IMR-90 (cell line): ENCODE data around the gene GRK5. TPM values are rescaled to one million over a fixed set of nuclear protein-coding genes. Genes with fewer than 3 reads are reported as not detected.

Source experiments
- ATAC-seq: fragments of 200-7000 bp; cut with Tn5 transposase; 2 replicates; pipeline ENCODE4 v1.9.1; 2020; ENCODE audit warnings: low read depth, mild to moderate bottlenecking, moderate library complexity
- BruUV-seq: library from RNA; stranded (reverse); fragments of 400-500 nt; replicated peaks from 2 replicates; lab custom pipeline; 2021; lab: Mats Ljungman, UMichigan
- CTCF ChIA-PET: fragments of 300-600 bp; formaldehyde crosslinking; extraction: SDS; loops from one replicate; lab custom pipeline; 2021; ENCODE audit warnings: antibody characterized with exemption; lab: Yijun Ruan, JAX
- POLR2A ChIA-PET: fragments of 300-600 bp; sonication (Branson Sonifier 250); formaldehyde crosslinking; loops from one replicate; lab custom pipeline; 2022; ENCODE audit warnings: antibody characterized with exemption; ENCODE audit not compliant: unreplicated experiment; lab: Charles Lee
- DNase-seq: peaks from one replicate; pipeline ENCODE4 v3.0.0; 2013
- H2AFZ ChIP-seq: replicated peaks from 2 replicates; pipeline ENCODE3; 2013; ENCODE audit warnings: low read length, mild to moderate bottlenecking; ENCODE audit not compliant: poor library complexity
- H2AK5ac ChIP-seq: 2 replicates; pipeline ENCODE4 v1.6.1; 2013; ENCODE audit warnings: low read depth, low read length, inconsistent platforms
- H2AK9ac ChIP-seq: replicated peaks from 2 replicates; pipeline ENCODE3; 2013; ENCODE audit warnings: mild to moderate bottlenecking, low read depth, low read length, moderate library complexity; ENCODE audit not compliant: poor library complexity
- H2BK120ac ChIP-seq: 2 replicates; pipeline ENCODE4 v1.6.1; 2013; ENCODE audit warnings: low read depth, low read length, inconsistent platforms
- H2BK15ac ChIP-seq: 3 replicates; pipeline ENCODE4 v1.6.1; 2013; ENCODE audit warnings: low read depth, low read length, inconsistent platforms
- H2BK20ac ChIP-seq: 2 replicates; pipeline ENCODE4 v1.6.1; 2013; ENCODE audit warnings: low read depth, mild to moderate bottlenecking, inconsistent platforms, low read length, moderate library complexity
- H2BK5ac ChIP-seq: 2 replicates; pipeline ENCODE4 v1.6.1; 2013; ENCODE audit warnings: mild to moderate bottlenecking, low read depth, low read length, inconsistent platforms; ENCODE audit not compliant: poor library complexity, severe bottlenecking
- H3K14ac ChIP-seq: replicated peaks from 2 replicates; pipeline ENCODE4 v1.6.1; 2013; ENCODE audit warnings: low read depth, low read length, inconsistent platforms
- H3K18ac ChIP-seq: 2 replicates; pipeline ENCODE4 v1.6.1; 2013; ENCODE audit warnings: low read depth, low read length, control low read depth
- H3K23ac ChIP-seq: 2 replicates; pipeline ENCODE4 v1.6.1; 2013; ENCODE audit warnings: low read depth, low read length, inconsistent platforms
- H3K27ac ChIP-seq: 2 replicates; pipeline ENCODE4 v1.5.1; 2013; ENCODE audit warnings: mild to moderate bottlenecking, control low read depth, low read length; ENCODE audit not compliant: insufficient read depth
- H3K27me3 ChIP-seq: 2 replicates; pipeline ENCODE4 v1.6.1; 2013; ENCODE audit warnings: low read length; ENCODE audit not compliant: control insufficient read depth, insufficient read depth
- H3K36me3 ChIP-seq: 2 replicates; pipeline ENCODE4 v1.6.1; 2013; ENCODE audit warnings: low read length, mixed read lengths; ENCODE audit not compliant: control insufficient read depth, insufficient read depth
- H3K4ac ChIP-seq: 2 replicates; pipeline ENCODE4 v1.6.1; 2013; ENCODE audit warnings: low read depth, low read length, inconsistent platforms
- H3K4me1 ChIP-seq: 2 replicates; pipeline ENCODE4 v1.6.1; 2013; ENCODE audit warnings: low read length, mixed read lengths; ENCODE audit not compliant: control insufficient read depth, insufficient read depth
- H3K4me2 ChIP-seq: 2 replicates; pipeline ENCODE4 v1.6.1; 2013; ENCODE audit warnings: low read depth, mild to moderate bottlenecking, control low read depth, low read length, moderate library complexity
- H3K4me3 ChIP-seq: 2 replicates; pipeline ENCODE4 v1.5.1; 2013; ENCODE audit warnings: low read depth, mild to moderate bottlenecking, control low read depth, low read length, moderate library complexity; ENCODE audit not compliant: insufficient read depth
- H3K56ac ChIP-seq: 2 replicates; pipeline ENCODE4 v1.6.1; 2013; ENCODE audit warnings: low read length, inconsistent platforms; ENCODE audit not compliant: insufficient read depth; ENCODE audit errors: extremely low read depth
- H3K79me1 ChIP-seq, 2 experiments: 2 replicates each; pipeline ENCODE4 v1.6.1; 2013; ENCODE audit warnings: low read length in 2 of 2, inconsistent platforms in 1 of 2, low read depth in 1 of 2
- H3K9ac ChIP-seq: 2 replicates; pipeline ENCODE4 v1.6.1; 2013; ENCODE audit warnings: low read depth, low read length, control low read depth
- H3K9me1 ChIP-seq: 2 replicates; pipeline ENCODE4 v1.6.1; 2013; ENCODE audit warnings: low read length, inconsistent platforms; ENCODE audit not compliant: insufficient read depth
- H3K9me3 ChIP-seq: 2 replicates; pipeline ENCODE4 v1.6.1; 2013; ENCODE audit warnings: low read length; ENCODE audit not compliant: control insufficient read depth, insufficient read depth
- H4K20me1 ChIP-seq: 2 replicates; pipeline ENCODE4 v1.6.1; 2013; ENCODE audit warnings: low read length, inconsistent platforms; ENCODE audit not compliant: insufficient read depth
- H4K5ac ChIP-seq: 2 replicates; pipeline ENCODE4 v1.6.1; 2013; ENCODE audit warnings: mild to moderate bottlenecking, low read depth, low read length, control low read depth
- H4K8ac ChIP-seq, 2 experiments: 2 replicates each; pipeline ENCODE4 v1.6.1; 2013; ENCODE audit warnings: low read depth in 2 of 2, low read length in 2 of 2, control low read depth in 1 of 2, inconsistent platforms in 1 of 2
- H4K91ac ChIP-seq: 2 replicates; pipeline ENCODE4 v1.6.1; 2013; ENCODE audit warnings: low read depth, low read length, inconsistent platforms; ENCODE audit not compliant: insufficient read depth
- BHLHE40 ChIP-seq: fragments of 150-350 bp; IDR thresholded peaks from 2 replicates; pipeline ENCODE4 v1.6.1; 2016; ENCODE audit warnings: mild to moderate bottlenecking, low read depth, low read length
- CEBPB ChIP-seq: IDR thresholded peaks from 2 replicates; pipeline ENCODE4 v1.6.1; 2012; ENCODE audit warnings: low read depth, low read length, improper control_type of control experiment
- CHD1 ChIP-seq: IDR thresholded peaks from 2 replicates; pipeline ENCODE4 v1.6.1; 2012; ENCODE audit warnings: low read depth, low read length, improper control_type of control experiment
- FOS ChIP-seq: fragments of 150-350 bp; IDR thresholded peaks from 2 replicates; pipeline ENCODE4 v1.6.1; 2016; ENCODE audit warnings: low read depth, low read length
- MAFK ChIP-seq: IDR thresholded peaks from 2 replicates; pipeline ENCODE4 v1.6.1; 2012; ENCODE audit warnings: low read depth, low read length, improper control_type of control experiment
- MAZ ChIP-seq: IDR thresholded peaks from 2 replicates; pipeline ENCODE4 v1.6.1; 2012; ENCODE audit warnings: low read depth, mild to moderate bottlenecking, low read length, improper control_type of control experiment, moderate library complexity, borderline replicate concordance
- MXI1 ChIP-seq: IDR thresholded peaks from 2 replicates; pipeline ENCODE4 v1.6.1; 2012; ENCODE audit warnings: low read depth, mild to moderate bottlenecking, low read length, moderate library complexity, borderline replicate concordance
- NFE2L2 ChIP-seq: fragments of 150-350 bp; IDR thresholded peaks from 2 replicates; pipeline ENCODE4 v1.6.1; 2016; ENCODE audit warnings: low read depth, mild to moderate bottlenecking, low read length
- POLR2A ChIP-seq: IDR thresholded peaks from 2 replicates; pipeline ENCODE4 v1.6.1; 2012; ENCODE audit warnings: mild to moderate bottlenecking, low read depth, low read length
- RAD21 ChIP-seq: IDR thresholded peaks from 2 replicates; pipeline ENCODE4 v1.6.1; 2012; ENCODE audit warnings: low read length, improper control_type of control experiment
- RCOR1 ChIP-seq: IDR thresholded peaks from 2 replicates; pipeline ENCODE4 v1.6.1; 2012; ENCODE audit warnings: mild to moderate bottlenecking, low read length, improper control_type of control experiment; ENCODE audit not compliant: insufficient replicate concordance
- RFX5 ChIP-seq: IDR thresholded peaks from 2 replicates; pipeline ENCODE4 v1.8.0; 2012; ENCODE audit warnings: low read depth, mild to moderate bottlenecking, low read length, moderate library complexity
- SMC3 ChIP-seq: fragments of 150-350 bp; IDR thresholded peaks from 2 replicates; pipeline ENCODE4 v1.6.1; 2016; ENCODE audit warnings: low read depth, mild to moderate bottlenecking, antibody characterized with exemption, low read length, moderate library complexity
- WGBS, 2 experiments: methylation state at CpG; one replicate each; pipeline versions ENCODE4 v1.1.5 to v1.1.7; 2013; ENCODE audit warnings: missing lambda C conversion rate in 2 of 2; ENCODE audit not compliant: insufficient read length in 1 of 2; ENCODE audit errors: extremely low coverage in 2 of 2; 5-methylcytosine and 5-hydroxymethylcytosine counted together
- dilution Hi-C: fragments of 300-500 bp; cut with HindIII; formaldehyde crosslinking; loops from one replicate; pipeline ENCODE4 v1.14.3; 2018; ENCODE audit warnings: low sequenced_read_pairs; ENCODE audit not compliant: unreplicated experiment
- in situ Hi-C: fragments of 300-500 bp; cut with MboI; formaldehyde crosslinking; loops from 3 replicates; pipeline ENCODE4 v1.14.3; 2019; ENCODE audit warnings: low sequenced_read_pairs, inconsistent platforms, mixed read lengths
- intact Hi-C: fragments of 100-400 bp; cut with micrococcal nuclease; formaldehyde crosslinking; loops from 2 replicates; pipeline ENCODE4 v1.10.0; 2022
- polyA plus RNA-seq, 3 experiments: library from polyadenylated mRNA; depleted of rRNA; stranded (reverse); fragments of >200 nt; gene quantifications; 2 replicates each; pipeline ENCODE4 v1.2.3, GENCODE V29; 2012; ENCODE audit warnings: low replicate concordance in 1 of 3
- total RNA-seq: library from RNA; depleted of rRNA; stranded (reverse); fragments of >200 nt; gene quantifications from 2 replicates; pipeline ENCODE4 v1.2.3, GENCODE V29; 2012
- TF ChIP-seq, protein P1 (sequence below): fragments of 150-350 bp; IDR thresholded peaks from 2 replicates; pipeline ENCODE4 v1.6.1; 2016; ENCODE audit warnings: low read depth, mild to moderate bottlenecking, low read length, moderate library complexity, borderline replicate concordance
- TF ChIP-seq, protein P2 (sequence below): conservative IDR thresholded peaks from 2 replicates; pipeline ENCODE4 v1.5.1; 2012; ENCODE audit warnings: mild to moderate bottlenecking, low read depth, low read length, improper control_type of control experiment
- TF ChIP-seq, protein P3 (sequence below): fragments of 150-350 bp; IDR thresholded peaks from 2 replicates; pipeline ENCODE4 v1.6.1; 2017; ENCODE audit warnings: mild to moderate bottlenecking, antibody characterized with exemption, low read length, low read depth

Gene GRK5
- total and polyA plus RNA-seq, 2 of the 4 experiments (the other 2 are of a cell fraction), result 12.9 to 16.3 TPM

DNA sequence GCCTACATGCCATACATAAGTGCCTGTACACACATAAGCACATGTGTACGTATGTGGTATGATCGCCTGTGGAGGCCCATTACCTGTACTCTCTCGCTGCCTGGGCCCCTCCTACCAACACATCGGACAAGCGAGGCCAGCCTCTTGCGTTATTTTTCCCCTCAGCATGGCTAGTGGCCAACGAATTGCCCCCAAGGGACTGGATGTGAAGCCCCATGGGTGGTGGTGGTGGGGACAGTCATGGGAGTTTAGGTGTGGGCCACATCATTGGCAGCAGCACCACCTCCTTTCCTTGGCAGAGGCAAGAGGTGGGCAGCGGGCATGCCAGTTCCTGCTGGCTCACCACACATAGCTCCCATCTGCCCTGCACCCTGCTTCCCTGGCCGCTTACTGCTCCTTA lies 10.0 kb downstream of the GRK5 start:
- H2BK5ac ChIP-seq, result peak overlapping the region; percentile 18
- dilution Hi-C loops, result no loop called here
- ATAC-seq (no peak), DNase-seq (no peak)
- H2AFZ ChIP-seq, result no peak overlapping the region
- peaks cover 36% of the 10 kb centered on the region for H3K4me1 ChIP-seq
- no TSS peak for BruUV-seq
- peak overlapping the region; percentile 1; the same call in 1 of the 2 replicates for H3K4me2 ChIP-seq
- POLR2A ChIA-PET, result interaction anchor here (0.8 kb wide), 1 partner anchor 7 kb away, joined by 4 read pairs; no protein-coding TSS in a partner anchor
- no peak overlapping the region for H2AK9ac ChIP-seq
- no peak overlapping the region; the same call in 1 of the 2 replicates for H3K9ac ChIP-seq
- no peak overlapping the region; the same call in 1 of the 2 replicates for H4K5ac ChIP-seq
- WGBS, 2 experiments, result no CpG with 5 or more reads among the region's 9 CpGs
- CTCF ChIA-PET, result interaction anchor here (1.3 kb wide), 1 partner anchor 370 kb away, joined by 6 read pairs; no protein-coding TSS in a partner anchor
- peak overlapping the region; percentile 71 for H3K4ac ChIP-seq
- H3K9me1 ChIP-seq, result peaks cover 38% of the 10 kb centered on the region
- H4K20me1 ChIP-seq, result peaks cover 62% of the 10 kb centered on the region
- no peak overlapping the region for H3K14ac ChIP-seq
- no peak for TF ChIP-seq NFE2L2
- TF ChIP-seq, protein P1, sequence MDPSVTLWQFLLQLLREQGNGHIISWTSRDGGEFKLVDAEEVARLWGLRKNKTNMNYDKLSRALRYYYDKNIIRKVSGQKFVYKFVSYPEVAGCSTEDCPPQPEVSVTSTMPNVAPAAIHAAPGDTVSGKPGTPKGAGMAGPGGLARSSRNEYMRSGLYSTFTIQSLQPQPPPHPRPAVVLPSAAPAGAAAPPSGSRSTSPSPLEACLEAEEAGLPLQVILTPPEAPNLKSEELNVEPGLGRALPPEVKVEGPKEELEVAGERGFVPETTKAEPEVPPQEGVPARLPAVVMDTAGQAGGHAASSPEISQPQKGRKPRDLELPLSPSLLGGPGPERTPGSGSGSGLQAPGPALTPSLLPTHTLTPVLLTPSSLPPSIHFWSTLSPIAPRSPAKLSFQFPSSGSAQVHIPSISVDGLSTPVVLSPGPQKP, result no peak
- TF ChIP-seq RCOR1, result no peak
- TF ChIP-seq FOS, result no peak
- no peak for TF ChIP-seq RFX5
- TF ChIP-seq CEBPB, result no peak
- TF ChIP-seq RAD21, result no peak
- TF ChIP-seq, protein P2, sequence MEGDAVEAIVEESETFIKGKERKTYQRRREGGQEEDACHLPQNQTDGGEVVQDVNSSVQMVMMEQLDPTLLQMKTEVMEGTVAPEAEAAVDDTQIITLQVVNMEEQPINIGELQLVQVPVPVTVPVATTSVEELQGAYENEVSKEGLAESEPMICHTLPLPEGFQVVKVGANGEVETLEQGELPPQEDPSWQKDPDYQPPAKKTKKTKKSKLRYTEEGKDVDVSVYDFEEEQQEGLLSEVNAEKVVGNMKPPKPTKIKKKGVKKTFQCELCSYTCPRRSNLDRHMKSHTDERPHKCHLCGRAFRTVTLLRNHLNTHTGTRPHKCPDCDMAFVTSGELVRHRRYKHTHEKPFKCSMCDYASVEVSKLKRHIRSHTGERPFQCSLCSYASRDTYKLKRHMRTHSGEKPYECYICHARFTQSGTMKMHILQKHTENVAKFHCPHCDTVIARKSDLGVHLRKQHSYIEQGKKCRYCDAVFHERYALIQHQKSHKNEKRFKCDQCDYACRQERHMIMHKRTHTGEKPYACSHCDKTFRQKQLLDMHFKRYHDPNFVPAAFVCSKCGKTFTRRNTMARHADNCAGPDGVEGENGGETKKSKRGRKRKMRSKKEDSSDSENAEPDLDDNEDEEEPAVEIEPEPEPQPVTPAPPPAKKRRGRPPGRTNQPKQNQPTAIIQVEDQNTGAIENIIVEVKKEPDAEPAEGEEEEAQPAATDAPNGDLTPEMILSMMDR, result no peak
- TF ChIP-seq MXI1, result no peak
- TF ChIP-seq SMC3, result no peak
- no peak for TF ChIP-seq POLR2A
- TF ChIP-seq, protein P3, sequence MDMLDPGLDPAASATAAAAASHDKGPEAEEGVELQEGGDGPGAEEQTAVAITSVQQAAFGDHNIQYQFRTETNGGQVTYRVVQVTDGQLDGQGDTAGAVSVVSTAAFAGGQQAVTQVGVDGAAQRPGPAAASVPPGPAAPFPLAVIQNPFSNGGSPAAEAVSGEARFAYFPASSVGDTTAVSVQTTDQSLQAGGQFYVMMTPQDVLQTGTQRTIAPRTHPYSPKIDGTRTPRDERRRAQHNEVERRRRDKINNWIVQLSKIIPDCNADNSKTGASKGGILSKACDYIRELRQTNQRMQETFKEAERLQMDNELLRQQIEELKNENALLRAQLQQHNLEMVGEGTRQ, result no peak
- TF ChIP-seq BHLHE40, result no peak
- no peak for TF ChIP-seq CHD1
- TF ChIP-seq MAZ, result no peak
- TF ChIP-seq MAFK, result no peak
- H3K27me3 ChIP-seq, result no peaks in the 10 kb centered on the region
- H3K23ac ChIP-seq, result no peak overlapping the region
- H2BK20ac ChIP-seq, result no peak overlapping the region
- no peak overlapping the region for H2BK15ac ChIP-seq
- intact Hi-C loops, result no loop called here
- H3K27ac ChIP-seq, result peak overlapping the region; percentile 38; the same call in 1 of the 2 replicates
- in situ Hi-C loops, result no loop called here
- H4K91ac ChIP-seq, result peak overlapping the region; percentile 25; the same call in 1 of the 2 replicates
- no peak overlapping the region for H3K4me3 ChIP-seq
- peaks cover 17% of the 10 kb centered on the region for H3K36me3 ChIP-seq
- no peaks in the 10 kb centered on the region for H3K9me3 ChIP-seq
- peaks cover 44 to 89% of the 10 kb centered on the region in 2 experiments for H3K79me1 ChIP-seq
- peak overlapping the region; percentile 7; the same call in 1 of the 2 replicates for H3K18ac ChIP-seq
- H3K56ac ChIP-seq, result no peak overlapping the region
- peak overlapping the region; percentile 72 for H2AK5ac ChIP-seq
- H2BK120ac ChIP-seq, result peak overlapping the region; percentile 35; the same call in 1 of the 2 replicates
- no peak overlapping the region for H4K8ac ChIP-seq
